ENCODE results near the gene TRIM3.
A peak's percentile ranks its signal among the peaks of the same experiment; 100 is the strongest.

Gene TRIM3

DNA sequence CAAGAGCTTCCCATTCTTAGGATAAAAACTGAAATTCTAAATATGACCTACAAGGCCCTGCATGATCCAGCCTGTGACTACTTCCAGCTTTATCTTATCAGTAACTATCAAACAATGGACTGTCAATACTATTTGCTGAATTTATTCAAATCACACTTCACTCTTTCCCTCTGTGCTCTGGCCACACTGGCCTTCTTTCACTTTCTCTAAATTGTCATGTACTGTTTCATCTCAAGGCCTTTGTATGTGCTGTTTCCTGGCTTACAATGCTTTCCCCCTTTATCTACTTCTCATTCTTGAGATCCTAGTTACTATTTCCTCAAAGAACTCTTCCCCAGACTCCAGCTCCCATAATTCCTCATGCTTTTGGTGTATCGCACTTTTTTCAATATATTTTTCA is 13.2 kb upstream of the TRIM3 start:
- Mint-ChIP-seq H3K27ac (no peak overlapping the region), H3K36me3 (peaks cover 24 to 41% of the 10 kb centered on the region in 2 donors), H3K4me1 (peaks cover 11 to 18% of the 10 kb centered on the region in 2 donors), H3K4me3 (no peak overlapping the region), H3K9me3 (peaks cover 0 to 1% of the 10 kb centered on the region in 2 donors), H3K27me3 (no peaks in the 10 kb centered on the region)
- ATAC-seq (replicated peaks), result no peak
- no peak for DNase-seq

DNA sequence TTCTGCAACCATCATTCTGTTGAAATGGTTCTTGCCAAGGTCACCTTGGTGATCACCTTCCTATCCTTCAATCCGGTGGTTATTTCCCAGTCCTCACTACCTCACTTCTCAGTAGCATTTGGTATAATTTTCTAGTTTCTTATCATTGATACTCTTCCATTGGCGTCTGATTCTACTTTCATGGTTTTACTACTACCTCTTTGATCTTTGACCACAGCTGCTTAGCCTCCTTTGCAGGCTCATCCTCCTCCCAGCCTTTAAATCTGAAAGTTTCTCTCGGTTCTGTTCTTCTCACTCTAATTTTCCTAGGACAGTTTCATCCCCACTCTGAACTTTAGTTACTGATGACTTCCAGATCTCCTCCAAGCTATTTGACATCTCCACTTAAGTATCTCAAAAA is 12.5 kb upstream of the TRIM3 start:
- DNase-seq (no peak), ATAC-seq (replicated peaks) (no peak)
- Mint-ChIP-seq H3K27ac (no peak overlapping the region), H3K4me1 (peaks cover 11 to 19% of the 10 kb centered on the region in 2 donors), H3K36me3 (peaks cover 25 to 36% of the 10 kb centered on the region in 2 donors), H3K27me3 (no peaks in the 10 kb centered on the region), H3K4me3 (no peak overlapping the region), H3K9me3 (peaks cover 0 to 1% of the 10 kb centered on the region in 2 donors)

DNA sequence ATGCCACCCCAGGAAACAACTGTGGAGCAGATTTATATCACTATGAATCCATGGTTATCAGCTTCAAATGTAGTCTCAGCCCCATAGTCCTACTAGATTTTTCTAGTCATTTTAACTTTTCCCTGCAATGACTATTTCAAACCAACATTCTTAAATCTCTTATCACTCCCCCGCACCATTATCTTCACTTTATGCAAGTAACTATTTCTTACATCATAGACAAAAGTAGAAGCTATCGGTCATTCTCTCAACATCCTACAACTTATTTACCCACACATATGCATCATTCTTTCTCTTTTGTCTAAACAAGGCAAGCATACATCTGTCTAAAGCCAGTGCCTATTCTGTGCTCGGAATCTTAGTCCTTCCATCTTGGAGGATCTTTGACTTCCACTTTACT is 11.9 kb upstream of the TRIM3 start:
- ATAC-seq (replicated peaks) (no peak), DNase-seq (no peak)
- Mint-ChIP-seq H3K27me3 (no peaks in the 10 kb centered on the region), H3K9me3 (peaks cover 0 to 1% of the 10 kb centered on the region in 2 donors), H3K27ac (no peak overlapping the region), H3K36me3 (peaks cover 25 to 40% of the 10 kb centered on the region in 2 donors), H3K4me1 (peaks cover 15 to 25% of the 10 kb centered on the region in 2 donors), H3K4me3 (no peak overlapping the region)

DNA sequence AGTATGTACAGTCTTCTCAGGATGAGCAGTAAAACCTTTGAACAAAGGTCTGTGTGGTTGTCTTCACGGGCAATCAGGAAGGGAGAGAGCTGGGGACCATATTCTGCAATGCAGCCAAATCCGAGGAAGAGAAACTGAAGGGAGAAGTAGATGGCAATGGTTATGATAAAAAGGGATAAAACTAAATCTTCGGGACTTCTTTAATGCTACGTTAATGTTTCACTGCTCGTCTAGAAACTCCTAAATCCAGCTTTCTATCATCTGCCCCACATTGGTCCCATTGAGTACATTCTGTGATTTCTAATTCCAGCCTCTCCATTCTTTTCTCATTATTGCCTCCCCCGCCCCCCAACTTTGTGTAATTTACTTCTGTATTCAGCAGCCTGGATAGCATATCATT is 9.3 kb upstream of the TRIM3 start:
- ATAC-seq (replicated peaks) (no peak), DNase-seq (no peak)
- H3K4me1 Mint-ChIP-seq, result peaks cover 27 to 40% of the 10 kb centered on the region in 2 donors
- H3K9me3 Mint-ChIP-seq, result no peaks in the 10 kb centered on the region
- H3K27ac Mint-ChIP-seq, result peak overlapping the region; percentile 99
- H3K27me3 Mint-ChIP-seq, result no peaks in the 10 kb centered on the region
- peaks cover 18 to 31% of the 10 kb centered on the region in 2 donors for H3K36me3 Mint-ChIP-seq
- H3K4me3 Mint-ChIP-seq, result peak overlapping the region; percentile 97 to 99

DNA sequence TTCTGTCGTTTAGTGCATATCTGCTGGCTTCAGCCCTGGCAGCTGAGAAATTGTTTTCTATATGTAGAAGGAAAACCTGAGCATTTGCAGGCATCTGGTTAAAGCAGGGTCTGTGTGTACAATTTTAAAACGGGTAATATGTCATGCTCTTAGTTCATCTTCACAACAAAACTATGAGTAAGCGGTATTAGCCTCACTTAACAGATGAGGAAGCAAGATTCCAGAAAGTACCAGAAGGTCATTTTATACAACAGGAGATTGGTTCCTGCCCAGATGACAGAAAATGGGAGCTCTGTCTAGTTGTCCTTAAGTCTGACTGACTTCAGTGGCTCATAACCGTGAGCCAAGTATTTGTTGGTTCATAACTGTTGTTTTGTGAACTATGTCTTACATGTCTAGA is 8.7 kb upstream of the TRIM3 start:
- H3K4me1 Mint-ChIP-seq, result peaks cover 27 to 39% of the 10 kb centered on the region in 2 donors

DNA sequence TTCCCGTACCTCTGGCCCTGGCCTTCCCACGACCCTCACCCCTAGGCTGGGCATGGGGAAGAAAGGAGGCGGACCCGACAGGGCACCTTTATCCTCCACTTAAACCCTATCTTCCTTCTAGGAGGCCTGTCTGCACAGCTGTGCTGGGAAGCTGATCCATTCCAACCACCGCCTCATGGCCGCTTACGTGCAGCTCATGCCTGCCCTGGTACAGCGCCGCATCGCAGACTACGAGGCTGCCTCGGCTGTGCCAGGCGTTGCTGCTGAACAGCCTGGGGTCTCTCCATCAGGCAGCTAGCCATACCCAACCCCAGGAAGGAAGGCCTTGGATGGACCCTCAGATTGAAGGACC is 8.2 kb upstream of the TRIM3 start:
- Mint-ChIP-seq H3K9me3 (no peaks in the 10 kb centered on the region), H3K4me1 (peaks cover 27 to 39% of the 10 kb centered on the region in 2 donors), H3K4me3 (peak overlapping the region; percentile 97 to 99), H3K27ac (peak overlapping the region; percentile 99), H3K36me3 (peaks cover 26 to 39% of the 10 kb centered on the region in 2 donors), H3K27me3 (no peaks in the 10 kb centered on the region)
- peak; percentile 4 to 6 for ATAC-seq (replicated peaks)
- DNase-seq, result peak; percentile 7

More for the DNA sequence above, 8.7 kb upstream of the TRIM3 start:
- H3K27ac Mint-ChIP-seq, result peak overlapping the region; percentile 99
- DNase-seq (no peak), ATAC-seq (replicated peaks) (no peak)
- H3K4me3 Mint-ChIP-seq, result peak overlapping the region; percentile 97 to 99
- H3K9me3 Mint-ChIP-seq, result no peaks in the 10 kb centered on the region
- H3K36me3 Mint-ChIP-seq, result peaks cover 21 to 35% of the 10 kb centered on the region in 2 donors
- no peaks in the 10 kb centered on the region for H3K27me3 Mint-ChIP-seq

DNA sequence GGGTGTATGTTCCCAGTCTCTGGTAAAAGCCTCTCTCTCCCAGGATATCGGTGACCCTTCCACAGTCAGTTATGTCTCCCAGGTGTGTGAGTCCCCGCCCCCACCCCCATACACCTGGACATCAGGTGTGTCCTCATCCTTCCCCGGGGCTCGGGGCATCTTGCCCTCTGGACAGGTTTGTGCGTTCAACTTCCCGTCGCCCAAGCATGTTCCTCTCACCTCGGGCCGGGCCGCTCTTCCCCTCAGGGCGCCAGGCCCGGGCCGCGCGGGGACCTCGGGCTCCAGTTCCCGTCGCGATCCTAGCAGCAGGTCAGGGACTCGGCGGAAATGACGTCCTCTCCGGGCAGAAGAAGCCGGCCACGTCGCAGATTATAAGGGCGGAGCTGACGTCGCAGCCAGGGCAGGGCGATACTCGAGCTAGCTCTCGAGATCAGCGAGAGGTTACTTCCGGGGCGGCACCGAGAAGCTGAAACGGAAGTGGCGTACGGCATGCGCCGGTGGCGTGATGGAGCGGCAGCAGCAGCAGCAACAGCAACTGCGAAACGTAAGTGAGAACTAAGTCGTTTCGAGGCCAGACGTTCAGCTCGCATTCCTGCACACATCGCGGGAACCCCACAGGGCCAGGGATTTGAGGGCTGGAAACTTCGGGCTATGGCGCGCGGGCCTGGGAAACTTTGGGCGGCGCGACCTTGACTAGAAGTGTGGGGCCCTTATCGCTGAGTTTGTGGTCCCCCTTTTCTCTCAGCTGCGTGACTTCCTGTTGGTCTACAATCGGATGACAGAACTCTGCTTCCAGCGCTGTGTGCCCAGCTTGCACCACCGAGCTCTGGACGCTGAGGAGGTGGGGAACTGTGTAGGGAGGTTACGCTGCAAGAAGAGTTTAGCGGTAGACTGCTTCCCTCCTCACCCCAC is 7.5 kb upstream of the TRIM3 start, which contains the start of the genes ARFIP2 and TIMM10B:
TSS of gene ARFIP2 (minus strand) at position 320 of the 912 bp plus-strand sequence. CDS start 910 bp downstream, outside the sequence.
TSS of gene TIMM10B (plus strand) at position 490 of the 912 bp plus-strand sequence. CDS start at position 506, 16 bp downstream.
- Mint-ChIP-seq H3K36me3 (peaks cover 29 to 43% of the 10 kb centered on the region in 2 donors), H3K4me1 (peaks cover 27 to 39% of the 10 kb centered on the region in 2 donors), H3K27ac (peak within 1 kb of the TSS; percentile 99), H3K4me3 (peak within 1 kb of the TSS; percentile 97 to 99), H3K9me3 (no peaks in the 10 kb centered on the region), H3K27me3 (no peaks in the 10 kb centered on the region)
- DNase-seq, result peak; percentile 97
- ATAC-seq (replicated peaks), result peak; percentile 98 to 99

DNA sequence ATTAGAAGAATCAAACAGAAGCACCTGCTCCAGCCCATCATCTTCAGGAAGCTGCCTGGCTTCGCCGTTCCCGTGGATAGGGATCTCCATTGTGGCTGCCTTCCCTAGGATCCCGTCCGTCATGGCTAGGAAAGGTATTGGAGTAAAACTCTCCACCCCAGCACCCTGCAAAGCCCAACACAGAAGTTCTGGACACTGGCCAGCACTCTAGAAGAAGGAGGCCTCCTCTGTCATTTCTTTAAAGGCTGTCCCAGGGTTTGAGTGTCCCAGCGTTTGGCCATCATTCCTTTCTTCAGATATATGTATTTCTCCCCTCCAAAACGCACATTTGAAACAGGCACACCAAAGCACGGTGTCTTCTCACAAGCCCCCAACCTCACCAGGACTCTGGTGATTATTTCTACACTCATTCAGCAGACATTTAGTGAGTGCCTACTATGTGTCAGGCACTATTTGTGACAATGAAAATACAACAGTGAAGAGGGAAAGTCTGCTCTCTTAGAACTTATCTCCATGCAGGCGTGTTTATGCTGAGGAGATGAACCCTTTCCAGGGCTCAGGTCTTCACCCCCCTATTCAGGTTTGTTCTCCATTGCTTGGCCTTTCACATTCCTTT is 6.7 kb upstream of the TRIM3 start:
- Mint-ChIP-seq H3K9me3 (no peaks in the 10 kb centered on the region), H3K4me3 (peak overlapping the region; percentile 97 to 99), H3K27ac (peak overlapping the region; percentile 99), H3K36me3 (peaks cover 29 to 43% of the 10 kb centered on the region in 2 donors), H3K4me1 (peaks cover 27 to 39% of the 10 kb centered on the region in 2 donors), H3K27me3 (no peaks in the 10 kb centered on the region)
- no peak for ATAC-seq (replicated peaks)
- no peak for DNase-seq

DNA sequence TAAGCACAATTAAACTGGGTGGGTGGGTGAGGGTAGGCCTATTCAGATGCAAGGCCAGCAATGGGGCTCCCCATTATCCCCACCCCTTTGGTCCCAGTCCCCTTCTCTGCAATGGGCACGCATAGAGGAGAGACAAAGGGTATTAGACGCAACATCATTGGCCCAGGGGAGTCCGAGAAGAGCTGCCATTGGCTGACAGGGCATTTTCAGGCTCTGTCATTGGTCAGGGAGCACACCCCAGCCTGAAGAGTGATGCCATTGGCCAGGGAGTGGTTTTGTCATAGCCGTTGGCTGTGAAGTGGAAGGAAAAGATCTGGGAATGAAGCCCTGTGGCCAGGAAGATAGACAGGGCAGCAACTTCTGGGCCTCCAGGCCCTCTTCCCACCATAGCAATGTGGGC is 2.8 kb upstream of the TRIM3 start:
- Mint-ChIP-seq H3K9me3 (no peaks in the 10 kb centered on the region), H3K27ac (no peak overlapping the region), H3K27me3 (no peaks in the 10 kb centered on the region), H3K36me3 (peaks cover 15 to 30% of the 10 kb centered on the region in 2 donors), H3K4me3 (no peak overlapping the region), H3K4me1 (peaks cover 30 to 38% of the 10 kb centered on the region in 2 donors)
- ATAC-seq (replicated peaks) (no peak), DNase-seq (no peak)

DNA sequence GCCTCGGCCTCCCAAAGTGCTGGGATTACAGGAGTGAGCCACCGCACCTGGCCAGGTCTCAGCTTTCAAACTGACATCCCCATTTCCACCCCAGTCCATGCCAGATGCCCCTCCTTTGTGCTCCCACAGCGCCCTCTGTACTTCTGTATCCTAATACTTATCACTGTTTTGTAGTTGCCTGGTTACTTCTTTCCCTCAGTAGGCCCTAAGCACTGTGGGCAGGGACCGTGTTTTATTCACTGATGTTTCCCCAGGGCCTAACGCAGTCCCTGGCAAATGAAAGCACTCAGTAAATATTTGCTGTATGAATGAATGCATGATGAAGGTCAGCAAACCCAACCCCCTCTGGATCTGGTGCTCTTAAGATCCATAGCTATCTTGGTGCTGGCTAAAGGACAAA is 2.2 kb upstream of the TRIM3 start:
- H3K36me3 Mint-ChIP-seq, result peaks cover 15 to 25% of the 10 kb centered on the region in 2 donors
- H3K27me3 Mint-ChIP-seq, result no peaks in the 10 kb centered on the region
- no peak overlapping the region for H3K4me3 Mint-ChIP-seq
- no peaks in the 10 kb centered on the region for H3K9me3 Mint-ChIP-seq
- H3K27ac Mint-ChIP-seq, result no peak overlapping the region
- ATAC-seq (replicated peaks), result no peak
- H3K4me1 Mint-ChIP-seq, result peaks cover 28 to 34% of the 10 kb centered on the region in 2 donors
- no peak for DNase-seq

DNA sequence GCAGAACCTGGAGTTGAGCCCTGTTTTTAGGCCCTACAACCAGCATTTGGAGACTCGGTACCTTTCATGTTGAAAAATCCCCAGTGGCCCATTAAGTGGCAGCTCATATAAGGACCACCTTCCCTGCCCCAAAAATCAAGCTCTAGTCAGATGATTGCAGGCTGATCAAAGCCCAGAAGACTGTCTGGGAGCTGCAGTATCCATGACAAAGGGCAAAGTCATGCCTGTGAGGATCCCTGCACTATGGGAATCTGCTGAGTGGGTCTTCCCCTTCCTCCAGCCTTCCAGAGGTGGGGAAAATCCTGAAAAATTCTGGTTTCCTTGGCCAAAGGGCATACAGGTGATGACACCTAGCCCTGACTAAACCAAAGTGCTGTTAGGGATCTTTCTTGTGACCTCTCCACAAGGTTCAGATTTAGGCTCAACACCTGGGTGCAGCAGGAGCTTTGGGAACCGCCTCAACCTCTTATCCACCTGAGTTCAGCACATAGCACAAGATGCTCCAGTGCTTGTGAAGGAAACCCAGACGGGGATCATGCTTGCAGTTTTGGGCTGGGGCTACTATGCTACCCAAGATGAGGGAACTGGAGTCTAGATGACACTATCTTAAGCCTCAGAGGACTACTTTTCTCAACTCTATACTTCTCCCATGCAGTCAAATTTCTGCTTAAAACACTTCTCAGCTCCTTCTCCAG is 1.2 kb upstream of the TRIM3 start:
- no peak for ATAC-seq (replicated peaks)
- H3K4me1 Mint-ChIP-seq, result peaks cover 20 to 25% of the 10 kb centered on the region in 2 donors
- H3K27ac Mint-ChIP-seq, result no peak overlapping the region
- peaks cover 15 to 25% of the 10 kb centered on the region in 2 donors for H3K36me3 Mint-ChIP-seq
- no peaks in the 10 kb centered on the region for H3K9me3 Mint-ChIP-seq
- H3K4me3 Mint-ChIP-seq, result no peak overlapping the region
- no peaks in the 10 kb centered on the region for H3K27me3 Mint-ChIP-seq
- no peak for DNase-seq

DNA sequence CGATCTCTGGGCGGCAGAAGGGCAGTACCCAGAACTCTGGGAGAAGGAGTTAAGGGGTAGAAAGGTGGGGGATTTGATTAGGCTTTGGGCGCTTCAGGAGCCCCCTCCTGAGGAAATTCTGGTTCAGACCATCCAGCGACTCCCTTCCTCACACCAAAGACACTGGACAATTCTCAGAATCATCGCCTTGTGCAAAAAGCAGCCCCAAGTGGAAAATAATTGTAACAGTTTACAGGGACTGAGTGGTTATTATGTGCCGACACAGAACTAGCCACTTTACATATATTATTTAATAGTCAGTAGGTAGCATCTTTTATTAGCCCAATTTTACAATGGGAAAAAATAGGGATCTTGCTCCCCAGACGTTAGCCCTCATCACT is 662 bp upstream of the TRIM3 start:
- Mint-ChIP-seq H3K36me3 (peaks cover 15 to 24% of the 10 kb centered on the region in 2 donors), H3K4me1 (peaks cover 18 to 20% of the 10 kb centered on the region in 2 donors), H3K4me3 (peak overlapping the region; percentile 84 to 86), H3K27me3 (no peaks in the 10 kb centered on the region), H3K27ac (peak overlapping the region; percentile 81), H3K9me3 (no peaks in the 10 kb centered on the region)
- ATAC-seq (replicated peaks) (peak; percentile 10 to 11), DNase-seq (no peak)

DNA sequence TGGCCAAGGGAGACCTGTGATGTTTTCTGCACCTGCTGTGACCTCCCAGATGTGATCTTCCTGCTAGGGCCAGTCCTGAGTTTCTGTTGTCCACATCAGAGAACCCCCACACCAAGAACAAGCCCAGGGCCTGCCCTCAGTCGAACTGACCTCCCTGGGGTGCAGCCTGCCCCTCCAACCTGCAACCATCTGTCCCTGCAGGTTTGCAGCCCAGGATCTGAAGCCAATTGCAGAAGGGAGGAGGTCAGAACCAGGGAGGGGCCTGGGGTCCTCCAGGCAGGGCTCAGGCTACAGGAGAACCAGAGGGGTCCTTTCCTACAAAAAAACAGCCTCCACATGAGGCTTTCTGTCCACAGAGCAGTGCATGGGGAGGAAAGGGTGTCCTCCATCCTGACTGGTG is 807 bp downstream of the TRIM3 start:
- DNase-seq (no peak), ATAC-seq (replicated peaks) (peak in 1 of 2 donors; percentile 0)
- peaks cover 12 to 15% of the 10 kb centered on the region in 2 donors for H3K4me1 Mint-ChIP-seq
- peaks cover 11% of the 10 kb centered on the region in 2 donors for H3K36me3 Mint-ChIP-seq
- no peaks in the 10 kb centered on the region for H3K27me3 Mint-ChIP-seq
- no peaks in the 10 kb centered on the region for H3K9me3 Mint-ChIP-seq
- peak overlapping the region; percentile 75 to 93 for H3K4me3 Mint-ChIP-seq
- no peak overlapping the region for H3K27ac Mint-ChIP-seq

DNA sequence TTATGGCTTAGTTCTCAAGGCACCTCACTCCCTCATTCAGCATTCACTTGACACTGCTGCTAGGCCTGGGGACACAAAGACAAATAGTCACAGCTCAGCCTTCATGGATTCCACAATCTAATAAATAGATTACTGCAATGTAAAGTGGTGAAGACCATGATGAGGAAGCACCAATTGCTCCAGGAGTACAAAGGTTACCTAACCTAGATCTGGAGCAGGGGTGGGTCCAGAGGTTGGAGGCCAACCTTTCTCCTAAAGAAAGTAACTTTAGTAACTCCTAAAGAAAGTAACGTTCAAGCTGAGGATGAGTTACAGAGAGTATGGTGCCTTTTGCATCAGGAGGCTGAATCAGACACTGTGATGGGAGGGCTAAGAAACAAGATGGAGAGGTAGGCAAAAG is 4.1 kb downstream of the TRIM3 start:
- ATAC-seq (replicated peaks) (no peak), DNase-seq (no peak)
- Mint-ChIP-seq H3K4me3 (no peak overlapping the region), H3K9me3 (no peaks in the 10 kb centered on the region), H3K4me1 (peaks cover 12 to 15% of the 10 kb centered on the region in 2 donors), H3K27me3 (no peaks in the 10 kb centered on the region), H3K36me3 (peaks cover 6 to 17% of the 10 kb centered on the region in 2 donors), H3K27ac (no peak overlapping the region)
